Spleen (tissue), 7 donors: Measurements from ENCODE around the gene CLIP2.

ENCODE experiments used
- CTCF ChIP-seq, 11 experiments: fragments of 200-600 bp in 7 of 11; fragments of 450-650 bp in 4 of 11; sonication (generic) in 4 of 11; IDR thresholded peaks in 8 of 11; conservative IDR thresholded peaks in 3 of 11; 1 replicate in 7 of 11; 2 replicates in 4 of 11; pipeline versions ENCODE4 v1.4.0 to v1.8.0; 2016 to 2021; ENCODE audit warnings: antibody characterized with exemption in 11 of 11, inconsistent platforms in 4 of 11, mild to moderate bottlenecking in 1 of 11
- POLR2A ChIP-seq, 3 donors: fragments of 450-650 bp; IDR thresholded peaks; one replicate each; pipeline ENCODE4 v1.5.1; 2017; ENCODE audit warnings: antibody characterized with exemption in 3 of 3, mild to moderate bottlenecking in 1 of 3
- POLR2AphosphoS5 ChIP-seq, 3 donors: sonication (generic); formaldehyde crosslinking; IDR thresholded peaks; one replicate each; pipeline ENCODE4 v1.5.1; 2017; ENCODE audit warnings: antibody characterized with exemption in 3 of 3
- donor health status: DM: no; HTN: no; CAD: no; lungs with moderate emphysema.
- donor health status: DM: no; HTN: no; CAD: no.
- donor health status: DM: no; HTN: no; CAD: no.

DNA sequence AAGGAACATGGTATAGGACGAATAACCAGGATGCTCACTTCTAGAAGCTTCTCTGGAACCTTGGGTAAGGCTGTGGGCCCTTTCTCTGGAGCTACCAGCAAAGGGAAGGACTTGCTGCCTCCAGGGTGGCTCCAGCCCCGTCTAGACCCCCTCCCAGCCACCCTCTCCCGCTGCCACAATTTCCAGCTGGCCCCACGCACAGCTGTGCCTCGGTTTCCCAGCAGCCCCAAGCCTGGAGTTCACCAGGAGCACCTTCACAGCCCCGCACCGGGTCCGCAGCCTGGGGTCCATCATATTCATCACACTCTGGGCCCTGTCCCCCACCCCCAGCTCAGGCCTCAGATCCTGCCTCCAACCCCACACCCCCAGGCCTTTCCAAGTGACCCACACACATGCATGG, 128.9 kb downstream of the CLIP2 start:
- TF ChIP-seq CTCF (IDR thresholded peaks at IDR 0.05 in 8 of 11, conservative IDR thresholded peaks at IDR 0.05 in 3 of 11): no peak
- TF ChIP-seq POLR2A (IDR thresholded peaks at IDR 0.05): no peak
- TF ChIP-seq POLR2AphosphoS5 (IDR thresholded peaks at IDR 0.05): no peak
